HCT116 (cell line): Measurements from ENCODE around the gene WNK4. TPM values are rescaled to one million over a fixed set of nuclear protein-coding genes. Genes with fewer than 3 reads are reported as not detected.

ENCODE experiments used
- ATAC-seq: fragments of 200-7000 bp; cut with Tn5 transposase; 2 replicates; pipeline ENCODE4 v1.9.1; 2020; ENCODE audit warnings: mild to moderate bottlenecking, moderate library complexity
- BruUV-seq: library from RNA; stranded (reverse); fragments of 400-500 nt; replicated peaks from 2 replicates; lab custom pipeline; 2021; lab: Mats Ljungman, UMichigan
- CTCF ChIA-PET: fragments of 300-600 bp; sonication (Branson Sonifier 250); formaldehyde crosslinking; loops from one replicate; lab custom pipeline; 2021; ENCODE audit warnings: antibody characterized with exemption; lab: Charles Lee
- POLR2A ChIA-PET: fragments of 300-600, 350-600 bp; sonication (Branson Sonifier 250); formaldehyde crosslinking; loops from one replicate; lab custom pipeline; 2021; ENCODE audit warnings: antibody characterized with exemption; lab: Charles Lee
- RAD21 ChIA-PET, 2 experiments: fragments of 300-600 bp; sonication (Branson Sonifier 250); formaldehyde crosslinking; loops; one replicate each; lab custom pipeline; 2023; ENCODE audit warnings: low total read pairs in 2 of 2; ENCODE audit not compliant: uncharacterized antibody in 2 of 2, unreplicated experiment in 2 of 2, low non-redundant PET in 1 of 2; lab: Charles Lee
- DNase-seq: peaks from one replicate; pipeline ENCODE4 v3.0.0-alpha.2; 2010; ENCODE audit warnings: low read depth, low spot score
- H2AFZ ChIP-seq: fragments of 200-600 bp; shearing (Covaris generic), sonication (generic); 2 replicates; pipeline ENCODE4 v1.6.1; 2017; ENCODE audit warnings: low read depth, mixed run types, mixed read lengths, antibody characterized with exemption, low read length; ENCODE audit not compliant: poor library complexity, severe bottlenecking
- H3K27ac ChIP-seq: 2 replicates; pipeline ENCODE4 v1.5.1; 2012; ENCODE audit warnings: low read depth, low read length
- H3K27me3 ChIP-seq: fragments of 200-600 bp; sonication (generic); 2 replicates; pipeline ENCODE4 v1.6.1; 2016; ENCODE audit warnings: mixed run types, low read length, mixed read lengths; ENCODE audit not compliant: insufficient read depth
- H3K36me3 ChIP-seq, 2 experiments: fragments of 200-500 bp in 1 of 2; fragments of 200-600 bp in 1 of 2; sonication (Bioruptor generic) in 1 of 2; sonication (generic) in 1 of 2; 2 replicates each; pipeline versions ENCODE4 v1.5.1 to v1.6.1; 2014 to 2016; ENCODE audit warnings: low read length in 2 of 2, inconsistent platforms in 1 of 2, mixed read lengths in 1 of 2, mixed run types in 1 of 2; ENCODE audit not compliant: insufficient read depth in 2 of 2, control insufficient read depth in 1 of 2
- H3K4me1 ChIP-seq, 2 experiments: fragments of 200-600 bp in 1 of 2; sonication (generic) in 1 of 2; 2 replicates each; pipeline versions ENCODE4 v1.5.1 to v1.6.1; 2012 to 2017; ENCODE audit warnings: low read length in 2 of 2, inconsistent platforms in 1 of 2, mild to moderate bottlenecking in 1 of 2, mixed read lengths in 1 of 2, mixed run types in 1 of 2, moderate library complexity in 1 of 2; ENCODE audit not compliant: insufficient read depth in 2 of 2, control insufficient read depth in 1 of 2
- H3K4me2 ChIP-seq: fragments of 200-600 bp; sonication (generic); 2 replicates; pipeline ENCODE4 v1.6.1; 2017; ENCODE audit warnings: mixed run types, low read length, mixed read lengths
- H3K4me3 ChIP-seq, 2 experiments: fragments of 200-600 bp in 1 of 2; sonication (generic) in 1 of 2; replicated peaks in 1 of 2; 2 replicates each; pipeline ENCODE4 v1.5.1; 2011 to 2016; ENCODE audit warnings: low read length in 2 of 2, control low read depth in 1 of 2, low read depth in 1 of 2, mild to moderate bottlenecking in 1 of 2, mixed read lengths in 1 of 2, mixed run types in 1 of 2
- H3K79me2 ChIP-seq: fragments of 200-600 bp; sonication (generic); 2 replicates; pipeline ENCODE4 v1.6.1; 2017; ENCODE audit warnings: mild to moderate bottlenecking, mixed run types, low read length, moderate library complexity, mixed read lengths; ENCODE audit not compliant: insufficient read depth
- H3K9ac ChIP-seq: fragments of 200-600 bp; sonication (generic); 2 replicates; pipeline ENCODE4 v1.6.1; 2016; ENCODE audit warnings: low read length, mixed read lengths
- H3K9me2 ChIP-seq: fragments of 200-600 bp; sonication (generic), shearing (Covaris generic); 2 replicates; pipeline ENCODE4 v1.6.1; 2017; ENCODE audit warnings: mixed run types, mild to moderate bottlenecking, moderate library complexity; ENCODE audit not compliant: insufficient read depth
- H3K9me3 ChIP-seq, 2 experiments: fragments of 200-500 bp in 1 of 2; fragments of 200-600 bp in 1 of 2; sonication (Bioruptor generic) in 1 of 2; sonication (generic) in 1 of 2; 2 replicates each; pipeline ENCODE4 v1.6.1; 2014 to 2017; ENCODE audit warnings: low read length in 2 of 2, mixed read lengths in 2 of 2, inconsistent platforms in 1 of 2, low read depth in 1 of 2, mild to moderate bottlenecking in 1 of 2, mixed run types in 1 of 2, moderate library complexity in 1 of 2; ENCODE audit not compliant: control insufficient read depth in 1 of 2, insufficient read depth in 1 of 2
- H4K20me1 ChIP-seq: fragments of 200-600 bp; sonication (generic), shearing (Covaris generic); 2 replicates; pipeline ENCODE4 v1.6.1; 2017; ENCODE audit warnings: mixed run types, mild to moderate bottlenecking, moderate library complexity; ENCODE audit not compliant: insufficient read depth
- EGR1 ChIP-seq: IDR thresholded peaks from 2 replicates; pipeline ENCODE4 v1.6.1; 2012; ENCODE audit warnings: low read depth
- EZH2phosphoT487 ChIP-seq: fragments of 200-600 bp; IDR thresholded peaks from 2 replicates; pipeline ENCODE4 v1.6.1; 2018; ENCODE audit warnings: antibody characterized with exemption, borderline replicate concordance
- FOSL1 ChIP-seq: IDR thresholded peaks from 2 replicates; pipeline ENCODE4 v1.6.1; 2012; ENCODE audit warnings: low read depth
- RAD21 ChIP-seq: IDR thresholded peaks from 2 replicates; pipeline ENCODE4 v1.6.1; 2012; ENCODE audit warnings: low read depth, mild to moderate bottlenecking
- SIN3A ChIP-seq: IDR thresholded peaks from 2 replicates; pipeline ENCODE4 v1.6.1; 2012; ENCODE audit warnings: low read depth
- SRF ChIP-seq: IDR thresholded peaks from 2 replicates; pipeline ENCODE4 v1.6.1; 2012; ENCODE audit warnings: low read depth
- ZNF274 ChIP-seq: fragments of 200-500 bp; sonication (Bioruptor generic); IDR thresholded peaks from 2 replicates; pipeline ENCODE4 v1.6.1; 2014; ENCODE audit warnings: mild to moderate bottlenecking, low read depth, low read length, inconsistent platforms
- intact Hi-C: fragments of 100-400 bp; cut with micrococcal nuclease; formaldehyde crosslinking; loops from 2 replicates; pipeline ENCODE4 v1.10.0; 2022
- total RNA-seq: library from RNA; stranded (reverse); gene quantifications from one replicate; pipeline ENCODE4 v1.2.1, GENCODE V29; 2021; ENCODE audit not compliant: unreplicated experiment
- TF ChIP-seq, protein P1 (sequence below): IDR thresholded peaks from 2 replicates; pipeline ENCODE4 v1.6.1; 2012

Gene WNK4
- total RNA-seq, 1 experiment from 2014 or later = 4.5 TPM

DNA sequence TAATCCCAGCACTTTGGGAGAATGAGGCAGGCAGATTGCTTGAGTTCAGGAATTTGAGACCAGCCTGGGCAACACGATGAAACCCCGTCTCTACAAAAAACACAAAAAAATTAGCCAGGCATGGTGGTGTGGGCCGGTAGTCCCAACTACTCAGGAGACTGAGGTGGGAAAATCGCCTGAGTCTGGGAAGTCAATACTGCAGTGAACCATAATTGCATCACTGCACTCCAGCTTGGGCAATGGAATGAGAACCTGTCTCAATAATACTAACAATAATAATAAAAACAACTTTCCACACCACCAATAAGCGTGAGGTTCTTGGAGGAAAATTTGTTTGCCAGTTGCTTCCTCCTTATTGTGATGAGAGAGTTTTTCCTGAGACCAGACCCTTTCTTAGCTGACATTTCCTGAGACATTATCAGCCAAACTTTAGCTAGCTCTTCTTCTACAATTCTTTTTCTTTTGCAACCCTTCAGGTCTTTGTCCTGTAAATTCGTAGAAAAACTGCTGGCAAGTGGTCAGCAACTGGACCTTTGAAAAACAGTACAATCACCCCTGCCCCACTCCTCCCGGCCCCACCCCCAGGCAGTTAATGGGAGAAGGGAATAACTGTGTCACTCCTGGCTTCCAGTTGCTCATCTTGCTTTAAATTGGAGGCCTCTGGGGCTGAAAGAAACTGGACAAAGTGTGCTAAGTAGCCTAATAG, 32.1 kb upstream of the WNK4 start:
- TF ChIP-seq EGR1 (no peak), SRF (no peak), ZNF274 (no peak), FOSL1 (no peak), EZH2phosphoT487 (no peak)
- TF ChIP-seq, protein P1, sequence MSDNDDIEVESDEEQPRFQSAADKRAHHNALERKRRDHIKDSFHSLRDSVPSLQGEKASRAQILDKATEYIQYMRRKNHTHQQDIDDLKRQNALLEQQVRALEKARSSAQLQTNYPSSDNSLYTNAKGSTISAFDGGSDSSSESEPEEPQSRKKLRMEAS = no peak
- TF ChIP-seq, all 23 proteins: peak for 0
- no TSS peak for BruUV-seq
- Histone ChIP-seq H3K79me2 (peaks cover 11% of the 10 kb centered on the region), H3K4me1 (peaks cover 7 to 14% of the 10 kb centered on the region in 2 experiments), H3K36me3 (no peaks in the 10 kb centered on the region), H3K9me3 (no peaks in the 10 kb centered on the region), H3K27me3 (no peaks in the 10 kb centered on the region), H3K9me2 (no peaks in the 10 kb centered on the region), H3K4me3 (no peak overlapping the region), H2AFZ (no peak overlapping the region), H3K4me2 (no peak overlapping the region), H4K20me1 (no peaks in the 10 kb centered on the region), H3K27ac (no peak overlapping the region), H3K9ac (no peak overlapping the region)
- intact Hi-C loops = no loop called here
- POLR2A ChIA-PET = no interaction called here
- RAD21 ChIA-PET = no interaction called here
- ATAC-seq (no peak), DNase-seq (no peak)
- CTCF ChIA-PET = no interaction called here

DNA sequence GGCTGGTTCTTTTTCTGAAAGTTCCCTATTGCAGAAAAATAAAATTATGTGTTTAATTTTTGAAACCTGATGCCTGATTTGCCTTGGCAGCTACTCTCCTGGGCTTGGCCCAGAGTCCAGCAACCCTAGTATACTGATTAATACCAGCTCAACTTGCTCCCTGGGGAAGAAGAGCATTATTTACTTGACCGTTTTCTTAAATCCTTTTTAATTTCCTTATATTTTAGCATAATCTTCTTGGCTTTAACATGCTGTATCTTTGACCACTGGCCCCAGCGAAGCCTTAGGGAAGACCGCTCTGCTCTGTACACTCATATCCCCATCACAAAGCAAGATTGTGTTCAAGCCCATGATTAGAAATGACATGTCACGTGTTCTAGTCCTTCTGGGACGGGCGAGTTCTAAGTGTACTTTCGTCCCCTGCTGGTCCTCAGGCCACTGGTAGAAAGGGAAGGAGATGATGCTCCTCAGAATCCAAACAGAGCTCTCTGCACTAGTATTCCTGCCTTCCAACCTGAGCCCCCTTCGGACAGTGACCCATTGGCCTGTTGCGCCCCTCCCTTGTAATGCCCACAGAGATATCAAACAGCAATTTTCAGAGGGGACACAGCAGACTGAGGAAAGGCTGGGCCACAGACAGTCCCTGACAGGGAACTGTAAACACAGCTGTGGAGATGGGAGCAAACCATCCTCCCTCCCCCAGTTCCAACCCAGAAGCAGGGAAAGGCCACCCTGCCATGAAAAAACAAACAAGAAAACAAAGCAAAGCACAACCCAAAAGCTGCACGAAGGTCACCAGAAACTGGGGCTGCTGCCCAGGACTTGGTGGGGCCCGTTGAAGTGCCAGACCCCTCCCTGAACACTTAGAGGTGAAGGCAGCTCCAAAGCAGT, 31.3 kb upstream of the WNK4 start:
- Histone ChIP-seq H4K20me1 (no peaks in the 10 kb centered on the region), H3K9ac (no peak overlapping the region), H3K27me3 (no peaks in the 10 kb centered on the region), H3K4me1 (peaks cover 0 to 6% of the 10 kb centered on the region in 2 experiments; a peak in 3 of 4 replicates), H3K4me2 (no peak overlapping the region), H3K9me2 (no peaks in the 10 kb centered on the region), H3K36me3 (no peaks in the 10 kb centered on the region), H3K27ac (no peak overlapping the region), H3K79me2 (peaks cover 3% of the 10 kb centered on the region; the same call in 1 of the 2 replicates), H3K4me3 (no peak overlapping the region), H2AFZ (no peak overlapping the region), H3K9me3 (no peaks in the 10 kb centered on the region)
- intact Hi-C loops = no loop called here
- ATAC-seq = no peak
- no peak for TF ChIP-seq RAD21
- TF ChIP-seq, protein P1 = no peak
- no peak for TF ChIP-seq SIN3A
- RAD21 ChIA-PET = no interaction called here
- POLR2A ChIA-PET = interaction anchor here (0.7 kb wide), 1 partner anchor 567 kb away, joined by 3 read pairs; no protein-coding TSS in a partner anchor
- BruUV-seq = no TSS peak
- CTCF ChIA-PET = interaction anchor here (1.7 to 3.1 kb wide), 2 partner anchors 11 to 15 kb away, joined by 4 to 24 read pairs; no protein-coding TSS in a partner anchor
- no peak for DNase-seq
